ENCODE data around the gene WIZ. TPM values are rescaled to one million over a fixed set of nuclear protein-coding genes. Genes with fewer than 3 reads are reported as not detected.

WIZ gene
- total and polyA plus RNA-seq, 2 of the 8 experiments (the other 6 are each of a cell fraction or from before 2014, with no cell fraction given): 12.5 to 33.2 TPM

- ChIA-PET POLR2A (ENCODE audit: partially characterized antibody) (interaction anchor here (0.9 to 1.0 kb wide), 2 partner anchors 9 to 189 kb away, joined by 3 read pairs; no protein-coding TSS in a partner anchor), CTCF (ENCODE audit: partially characterized antibody) (no interaction called here)
- Histone ChIP-seq H2BK15ac (ENCODE audit: low read length) (no peak overlapping the region), H3K56ac (replicated peaks; ENCODE audit: insufficient read length, low read depth, low read length) (no peak overlapping the region), H3K9ac (replicated peaks in 1 of 4; ENCODE audit: extremely low read depth in 1 of 4, low read depth in 3 of 4, low read length in 3 of 4) (no peak overlapping the region), H3K18ac (ENCODE audit: extremely low read depth, low read length) (no peak overlapping the region), H3K23me2 (ENCODE audit: low read depth, low read length) (no peaks in the 10 kb centered on the region), H2AK5ac (ENCODE audit: low read depth, low read length) (no peak overlapping the region), H2AFZ (ENCODE audit: low read length) (no peak overlapping the region), H3K27me3 (replicated peaks in 1 of 4; ENCODE audit: control insufficient read depth in 3 of 4, extremely low read depth in 1 of 4, insufficient read depth in 3 of 4, low read length in 3 of 4) (no peaks in the 10 kb centered on the region), H2BK20ac (ENCODE audit: low read length) (no peak overlapping the region), H2BK12ac (ENCODE audit: low read depth, low read length) (no peak overlapping the region), H3K4me2 (ENCODE audit: insufficient read depth in 1 of 2, low read depth in 2 of 2, low read length in 2 of 2) (no peak overlapping the region), H3K4ac (replicated peaks; ENCODE audit: insufficient read length, low read depth, low read length) (no peak overlapping the region), H3K23ac (ENCODE audit: insufficient read length) (no peak overlapping the region), H2BK5ac (ENCODE audit: low read depth, low read length) (no peak overlapping the region), H3K4me3 (ENCODE audit: extremely low read depth in 1 of 4, insufficient read depth in 2 of 4, low read depth in 3 of 4, low read length in 4 of 4) (no peak overlapping the region), H3K79me1 (ENCODE audit: low read depth, low read length) (peaks cover 10% of the 10 kb centered on the region; the same call in 1 of the 2 replicates), H4K20me1 (replicated peaks in 1 of 2; ENCODE audit: control insufficient read depth in 1 of 2, insufficient read depth in 2 of 2, low read length in 2 of 2) (peaks cover 8 to 10% of the 10 kb centered on the region in 2 experiments), H3K9me3 (ENCODE audit: insufficient read depth in 2 of 2, low read depth in 1 of 2, low read length in 1 of 2) (peaks cover 3 to 4% of the 10 kb centered on the region in 2 experiments; a peak in 1 of 4 replicates), H4K5ac (ENCODE audit: insufficient read length, low read depth, low read length) (no peak overlapping the region), H3K27ac (ENCODE audit: low read depth, low read length) (no peak overlapping the region), H3K4me1 (replicated peaks in 1 of 4; ENCODE audit: control insufficient read depth in 3 of 4, insufficient read depth in 4 of 4, low read length in 3 of 4) (no peaks in the 10 kb centered on the region), H4K91ac (replicated peaks; ENCODE audit: insufficient read length, low read length) (no peak overlapping the region), H3K79me2 (ENCODE audit: control insufficient read depth in 1 of 2, insufficient read depth in 2 of 2, low read length in 2 of 2) (peaks cover 0 to 12% of the 10 kb centered on the region in 2 experiments; a peak in 2 of 4 replicates), H2BK120ac (replicated peaks; ENCODE audit: low read depth, low read length) (no peak overlapping the region), H3K36me3 (ENCODE audit: control insufficient read depth in 2 of 4, insufficient read depth in 4 of 4, low read length in 3 of 4) (peaks cover 2 to 44% (median 21%) of the 10 kb centered on the region in 4 experiments; a peak in 6 of 8 replicates), H4K8ac (ENCODE audit: extremely low read depth, insufficient read depth, low read length) (no peak overlapping the region), H3K14ac (ENCODE audit: insufficient read length) (no peak overlapping the region)
- no peak for FAIRE-seq
- WGBS, 2 experiments (ENCODE audit: extremely low coverage in 1 of 2, insufficient coverage in 1 of 2, insufficient read length in 1 of 2, insufficient replicate concordance in 2 of 2, low coverage in 1 of 2, low lambda C conversion rate in 2 of 2, missing lambda C conversion rate in 1 of 2): 95% methylated on average over 20 of the region's 36 CpGs; no CpG with 5 or more reads in 1 of the 2 experiments
- no peak for DNase-seq (ENCODE audit: low read depth in 1 of 2, low spot score in 2 of 2)
- TF ChIP-seq TEAD4 (IDR thresholded peaks at IDR 0.05; ENCODE audit: low read depth, low read length): no peak
- no peak for TF ChIP-seq ATF2 (IDR thresholded peaks at IDR 0.05; ENCODE audit: low read length)
- no peak for TF ChIP-seq CBX8 (IDR thresholded peaks at IDR 0.05; ENCODE audit: borderline replicate concordance, low read depth, low read length)
- no peak for TF ChIP-seq EP300 (IDR thresholded peaks at IDR 0.05; ENCODE audit: borderline replicate concordance in 1 of 2, low read depth in 2 of 2, low read length in 2 of 2)
- no peak for TF ChIP-seq EGR1 (IDR thresholded peaks at IDR 0.05; ENCODE audit: borderline replicate concordance, low read depth, low read length)
- no peak for TF ChIP-seq POLR2A (IDR thresholded peaks at IDR 0.05; ENCODE audit: control extremely low read depth in 1 of 2, low read depth in 2 of 2, low read length in 2 of 2)
- TF ChIP-seq SIRT6 (IDR thresholded peaks at IDR 0.05; ENCODE audit: low read length): no peak
- TF ChIP-seq TCF12 (IDR thresholded peaks at IDR 0.05; ENCODE audit: low read depth, low read length): no peak
- no peak for TF ChIP-seq JUND (IDR thresholded peaks at IDR 0.05; ENCODE audit: low read length)
- TF ChIP-seq JUN (IDR thresholded peaks at IDR 0.05; ENCODE audit: low read depth, low read length): no peak
- TF ChIP-seq SP1 (IDR thresholded peaks at IDR 0.05; ENCODE audit: low read depth, low read length): no peak
- TF ChIP-seq ASH2L (IDR thresholded peaks at IDR 0.05; ENCODE audit: low read length): no peak
- no peak for TF ChIP-seq FOSL1 (IDR thresholded peaks at IDR 0.05; ENCODE audit: insufficient read depth, low read depth, low read length)
These were observed 24.3 kb downstream of the WIZ start for GRCh38 chr19:15425321-15425950.

Data from H1 (cell line).